HCEC 1CT (cell line): ENCODE results near the gene CASP6.

Experiments used
- DNase-seq: peaks from one replicate; pipeline ENCODE4 v3.0.0-alpha.2; 2017

The CASP6 gene

GRCh38 chr4:109665783-109666485 is 37.3 kb downstream of the CASP6 start:
- DNase-seq: no peak

DNA sequence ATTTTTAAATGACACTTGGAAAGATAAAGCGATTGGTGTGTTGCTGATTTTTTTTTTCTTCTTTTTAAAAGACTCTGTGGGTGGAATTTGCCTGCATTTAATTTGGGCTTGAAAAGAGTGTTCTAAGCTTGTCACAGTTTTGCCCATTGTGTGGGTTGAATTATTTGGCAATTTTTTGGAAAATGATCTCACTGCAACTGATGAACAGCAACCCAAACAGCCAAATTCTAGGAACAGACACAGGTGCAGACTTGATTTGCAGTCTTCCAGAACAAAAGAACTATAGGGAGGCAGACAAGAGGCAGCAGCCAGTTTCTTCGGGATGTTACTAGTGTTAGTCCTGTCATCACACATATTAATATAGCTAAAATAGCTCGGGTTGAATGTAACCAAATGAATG is 40.5 kb downstream of the CASP6 start:
- DNase-seq: no peak

GRCh38 chr4:109662116-109662515 is 41.1 kb downstream of the CASP6 start:
- DNase-seq: no peak

DNA sequence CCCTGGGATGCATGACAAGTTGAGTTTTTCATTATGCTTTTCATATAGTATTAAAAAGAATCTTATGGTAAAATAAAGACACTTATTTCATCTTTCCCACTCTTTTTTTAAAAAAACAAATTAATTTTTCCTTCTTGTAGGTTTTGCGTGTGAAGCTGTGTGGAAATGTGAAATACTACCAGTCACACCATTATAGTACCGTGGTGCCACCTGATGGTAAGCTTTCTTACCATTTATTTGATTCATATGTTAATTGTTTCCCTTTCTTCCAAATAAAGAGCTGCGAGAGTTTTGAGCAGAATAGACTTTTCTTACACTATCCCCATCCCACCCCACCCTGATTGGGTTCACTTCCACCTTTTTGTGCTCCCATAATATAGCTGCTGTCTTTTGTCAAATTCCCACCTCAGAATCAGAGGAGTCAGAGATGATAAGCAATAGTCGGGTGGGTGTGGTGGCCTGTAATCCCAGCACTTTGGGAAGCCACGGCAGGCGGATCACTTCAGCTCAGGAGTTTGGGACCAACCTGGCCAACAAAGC is 44.3 kb downstream of the CASP6 start:
- DNase-seq: no peak

- DNase-seq: no peak
These were observed 45.3 kb downstream of the CASP6 start for GRCh38 chr4:109657854-109658418.

DNA sequence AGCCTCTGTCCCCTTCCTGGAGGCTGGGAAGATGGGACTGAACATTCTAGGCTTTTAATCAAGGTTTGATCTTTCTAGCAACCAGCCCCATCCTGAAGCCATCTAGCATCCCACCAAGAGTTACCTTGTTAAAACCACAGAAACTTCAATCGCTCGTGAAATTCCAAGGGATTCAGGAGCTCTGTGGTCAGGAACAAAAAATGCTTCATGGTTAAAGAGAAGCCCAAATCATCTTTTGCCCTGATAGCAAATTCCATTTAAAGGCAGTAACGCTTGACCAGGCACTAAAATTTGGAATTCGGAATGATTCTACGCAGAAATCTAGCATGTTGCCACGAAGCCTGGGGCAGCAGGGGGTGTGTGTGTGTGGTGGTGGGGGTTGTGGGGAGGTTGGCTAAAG is 47.8 kb downstream of the CASP6 start:
- DNase-seq: no peak

DNA sequence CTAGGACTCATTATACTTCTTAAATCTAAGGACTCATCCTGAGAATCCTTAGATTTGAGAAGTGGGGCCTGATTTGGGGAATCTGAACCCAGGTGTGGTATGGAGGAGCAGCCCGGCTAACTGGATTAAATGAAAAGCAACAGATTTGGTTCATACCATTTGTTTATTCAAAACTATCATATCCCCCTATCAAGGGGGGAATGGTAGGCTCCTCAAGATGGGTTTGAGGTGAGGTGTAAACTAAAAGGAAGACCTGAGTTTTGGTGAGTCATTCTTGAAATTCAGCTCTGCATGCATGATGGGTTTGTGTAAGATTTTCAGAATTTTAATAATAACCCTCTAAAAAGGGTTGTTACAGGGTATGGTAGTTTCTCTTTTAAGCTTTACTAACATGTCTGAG is 53.4 kb downstream of the CASP6 start:
- no peak for DNase-seq

DNA sequence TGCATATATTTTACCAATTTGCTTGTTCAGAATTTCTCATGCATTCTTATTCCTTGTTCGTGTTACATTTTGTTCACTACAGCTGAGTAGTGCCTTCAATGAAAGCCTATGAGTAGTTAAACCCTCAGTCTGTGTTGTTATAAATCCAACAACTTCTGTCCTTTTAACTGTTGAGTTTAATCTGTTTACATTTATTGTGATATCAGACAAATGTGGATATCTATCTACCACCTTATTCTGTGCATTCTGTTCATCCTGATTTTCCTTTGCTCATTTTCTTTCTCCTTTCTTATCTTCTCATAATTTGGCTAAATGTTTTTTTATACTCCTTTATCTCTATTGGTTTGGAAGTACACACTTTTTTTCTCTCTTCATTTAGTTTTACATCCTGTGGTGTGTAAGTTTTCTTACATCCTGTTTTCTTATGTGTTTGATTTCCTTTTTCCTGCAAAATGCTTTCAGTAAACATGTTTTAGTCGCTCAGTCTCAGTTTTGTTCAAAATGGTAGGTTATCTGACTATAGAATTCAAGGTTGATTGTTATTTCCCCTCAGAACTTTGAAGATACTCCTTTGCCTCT is 54.2 kb downstream of the CASP6 start:
- DNase-seq: no peak

DNA sequence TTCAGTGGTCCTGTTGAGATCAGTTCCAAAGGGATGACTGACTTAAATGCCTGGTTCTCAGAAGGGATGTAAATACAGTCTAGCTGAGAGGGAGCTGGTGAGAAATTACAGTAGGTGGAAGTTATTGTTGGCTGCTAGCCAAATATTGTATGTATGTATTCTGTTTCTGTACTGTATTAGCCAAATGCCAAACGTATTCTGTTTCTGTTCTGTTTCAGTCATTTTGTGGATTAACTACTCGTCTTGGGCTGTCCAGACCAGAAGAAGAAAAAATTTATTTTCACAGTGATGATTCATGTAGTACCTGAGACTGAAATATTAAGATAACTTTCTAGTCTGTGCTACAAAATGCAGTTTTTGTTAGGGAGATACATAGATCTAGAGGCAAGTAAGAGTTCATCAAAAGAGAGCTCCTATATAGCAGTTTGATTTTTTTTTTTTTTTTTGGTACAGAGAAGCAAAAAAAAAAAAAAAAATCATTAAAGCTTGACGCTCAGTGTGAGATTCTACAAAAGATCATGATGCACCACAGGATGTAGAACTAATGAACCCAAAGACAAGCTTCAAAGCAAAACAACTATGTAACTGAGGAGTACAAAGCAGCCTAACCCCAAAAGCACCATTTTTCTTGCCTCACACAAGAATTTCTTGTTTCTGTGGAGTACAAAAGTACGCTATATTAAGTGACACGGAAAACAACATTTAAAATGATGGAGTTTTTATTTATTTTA is 54.8 kb downstream of the CASP6 start:
- DNase-seq: no peak

GRCh38 chr4:109645874-109646710 is 57.2 kb downstream of the CASP6 start:
- DNase-seq: no peak

DNA sequence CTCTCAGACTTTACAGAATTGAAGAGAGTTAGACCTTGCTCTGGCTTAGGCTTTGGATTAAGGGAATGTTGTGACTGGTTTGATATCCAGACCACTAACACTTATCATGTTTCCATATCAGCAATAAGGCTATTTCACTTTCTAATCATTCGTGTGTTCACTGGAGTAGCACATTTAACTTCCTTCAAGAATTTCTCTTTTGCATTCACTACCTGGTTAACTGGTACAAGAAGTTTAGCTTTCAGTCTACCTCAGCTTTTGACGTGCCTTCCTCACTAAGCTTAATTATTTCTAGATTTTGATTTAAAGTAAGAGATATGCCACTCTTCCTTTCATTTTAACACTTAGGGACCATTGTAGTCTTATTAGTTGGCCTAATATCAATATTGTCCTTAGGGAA is 62.6 kb downstream of the CASP6 start:
- DNase-seq: no peak
